Effector memory CD8-positive, alpha-beta T cell (primary cell): ENCODE data around the gene DCD.
"Not testable (repeated sequence)": the region's sequence is repeated elsewhere in the genome, so short reads cannot be mapped to it uniquely, and the experiment has no call there.

Source experiments
- ATAC-seq: fragments of 150-1000 bp; cut with Tn5 transposase; replicated peaks from 2 replicates; pipeline ENCODE4 v1.10.0; 2021; ENCODE audit warnings: mild to moderate bottlenecking, moderate library complexity
- DNase-seq, 3 experiments: peaks; one replicate each; pipeline ENCODE4 v3.0.0; 2021
- H3K27ac Mint-ChIP-seq, 2 donors: one replicate each; pipeline ENCODE4 v1.8.0; 2022; ENCODE audit warnings: mild to moderate bottlenecking in 2 of 2, mixed read lengths in 2 of 2, moderate library complexity in 2 of 2
- H3K27me3 Mint-ChIP-seq, 2 donors: one replicate each; pipeline ENCODE4 v1.8.0; 2022; ENCODE audit warnings: mixed read lengths in 2 of 2
- H3K36me3 Mint-ChIP-seq: one replicate; pipeline ENCODE4 v1.8.0; 2022; ENCODE audit warnings: mild to moderate bottlenecking, moderate library complexity, mixed read lengths; ENCODE audit not compliant: insufficient read depth
- H3K4me1 Mint-ChIP-seq, 2 donors: one replicate each; pipeline ENCODE4 v1.8.0; 2022; ENCODE audit warnings: low read depth in 2 of 2, mixed read lengths in 2 of 2
- H3K4me3 Mint-ChIP-seq, 2 donors: one replicate each; pipeline ENCODE4 v1.8.0; 2022; ENCODE audit warnings: mild to moderate bottlenecking in 2 of 2, mixed read lengths in 2 of 2, moderate library complexity in 2 of 2
- H3K9me3 Mint-ChIP-seq, 2 donors: one replicate each; pipeline ENCODE4 v1.8.0; 2022; ENCODE audit warnings: mixed read lengths in 2 of 2

DCD gene

DNA sequence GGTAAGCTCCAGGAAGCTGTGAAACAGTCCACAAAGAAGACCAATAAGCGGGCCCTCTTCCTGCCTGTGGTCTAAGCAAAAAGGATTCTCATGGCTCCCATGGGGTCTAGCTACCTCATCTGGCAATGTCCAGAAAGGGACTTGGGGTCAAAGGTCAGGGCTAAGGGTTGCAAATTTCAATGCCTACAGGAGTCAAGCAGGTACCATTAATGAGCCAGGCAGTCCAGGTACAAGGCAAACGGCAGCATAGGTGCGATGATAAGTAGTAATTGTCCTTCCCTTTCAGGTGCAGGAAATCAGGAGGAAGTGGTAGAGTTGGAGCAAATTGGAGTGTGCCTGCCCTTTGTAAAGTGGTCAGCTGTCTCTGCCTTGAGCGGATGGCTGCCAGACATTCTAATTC, 7.1 kb downstream of the DCD start:
- no peak for DNase-seq
- ATAC-seq: no peak
- no peaks in the 10 kb centered on the region for H3K9me3 Mint-ChIP-seq
- H3K27me3 Mint-ChIP-seq: peaks cover 34 to 47% of the 10 kb centered on the region in 2 donors
- H3K36me3 Mint-ChIP-seq: peaks cover 4% of the 10 kb centered on the region
- no peak overlapping the region for H3K4me3 Mint-ChIP-seq
- H3K27ac Mint-ChIP-seq: no peak overlapping the region
- no peaks in the 10 kb centered on the region for H3K4me1 Mint-ChIP-seq

DNA sequence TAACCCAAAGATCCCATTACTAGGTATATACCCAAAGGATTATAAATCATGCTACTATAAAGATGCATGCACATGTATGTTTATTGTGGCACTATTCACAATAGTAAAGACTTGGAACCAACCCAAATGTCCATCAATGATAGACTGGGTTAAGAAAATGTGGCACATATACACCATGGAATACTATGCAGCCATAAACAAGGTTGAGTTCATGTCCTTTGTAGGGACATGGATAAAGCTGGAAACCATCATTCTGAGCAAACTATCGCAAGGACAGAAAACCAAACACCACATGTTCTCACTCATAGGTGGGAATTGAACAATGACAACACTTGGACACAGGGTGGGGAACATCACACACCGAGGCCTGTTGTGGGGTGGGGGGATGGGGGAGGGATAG, 9.1 kb downstream of the DCD start:
- not testable (repeated sequence) for DNase-seq, ATAC-seq

DNA sequence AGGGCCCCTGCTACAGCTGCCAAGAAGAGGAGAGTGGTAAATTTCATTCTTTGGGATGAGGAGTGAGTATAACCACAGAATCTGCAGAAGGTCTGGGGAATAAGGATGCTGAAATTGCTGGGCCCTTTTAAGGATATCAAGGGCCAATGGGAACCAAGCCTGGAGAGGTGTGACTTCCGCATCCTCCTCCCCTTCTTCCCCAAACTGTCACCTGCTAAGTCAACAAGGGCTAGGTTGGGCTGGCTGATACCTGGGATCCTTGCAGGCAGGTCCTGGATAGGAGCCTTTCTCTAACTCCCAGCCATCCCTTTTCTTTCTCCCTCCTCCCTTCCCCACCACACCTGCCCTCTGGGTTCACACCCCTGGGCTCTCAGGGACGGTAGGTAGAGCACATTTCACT, 13.4 kb downstream of the DCD start, which contains the start of gene LACRT:
Gene LACRT, minus strand, starts transcription at position 101 of the 400 bp plus-strand sequence. Its CDS starts 54 bp downstream, at position 47.
- Mint-ChIP-seq H3K9me3 (no peaks in the 10 kb centered on the region), H3K27ac (no peak within 1 kb of the TSS), H3K4me1 (peaks cover 0 to 4% of the 10 kb centered on the region in 2 donors), H3K4me3 (no peak within 1 kb of the TSS), H3K36me3 (peaks cover 4% of the 10 kb centered on the region), H3K27me3 (peaks cover 44 to 66% of the 10 kb centered on the region in 2 donors)
- ATAC-seq (no peak), DNase-seq (no peak)

More for the DNA sequence above, 9.1 kb downstream of the DCD start:
- not testable (repeated sequence) for H3K27ac Mint-ChIP-seq, H3K4me1 Mint-ChIP-seq, H3K9me3 Mint-ChIP-seq, H3K36me3 Mint-ChIP-seq, H3K4me3 Mint-ChIP-seq
- H3K27me3 Mint-ChIP-seq: peaks cover 26 to 42% of the 10 kb centered on the region in 2 donors

DNA sequence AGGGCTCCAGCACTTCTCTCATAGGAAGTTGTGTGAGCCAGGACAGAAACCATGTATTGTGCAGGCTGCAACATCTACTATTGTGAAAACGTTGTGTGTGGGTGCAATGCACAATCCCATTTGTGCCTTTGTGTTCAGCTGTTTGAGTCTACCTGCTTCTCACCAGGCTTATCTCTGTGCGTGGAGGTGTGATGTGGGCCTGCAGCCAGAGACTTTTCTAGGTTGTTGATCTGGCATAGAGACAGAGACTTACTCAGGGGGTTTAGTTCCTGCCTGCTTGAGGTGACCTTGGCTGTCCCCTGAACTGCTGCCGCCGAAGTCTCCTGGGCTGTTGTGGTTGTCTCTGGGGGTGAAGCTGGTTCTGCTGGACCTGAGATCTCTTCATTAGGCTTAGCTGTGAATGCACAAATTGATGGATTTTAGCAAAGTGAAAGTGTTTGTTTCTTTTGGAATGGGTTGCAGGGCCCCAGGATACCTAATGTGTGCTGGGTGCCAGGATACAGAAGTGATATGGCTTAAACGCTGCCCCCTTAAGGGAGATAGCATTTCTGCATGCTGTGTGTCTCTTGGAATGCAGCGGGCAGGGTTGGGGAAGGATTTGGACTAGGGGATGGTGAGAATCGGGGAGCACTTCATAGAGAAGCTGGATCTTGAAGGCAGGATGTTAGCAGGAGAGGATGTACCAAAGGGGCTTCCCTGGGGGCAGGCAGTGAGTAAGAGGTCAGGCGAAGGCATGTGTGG, 16.0 kb downstream of the DCD start:
- H3K9me3 Mint-ChIP-seq: peaks cover 3 to 6% of the 10 kb centered on the region in 2 donors
- ATAC-seq: no peak
- peaks cover 1% of the 10 kb centered on the region for H3K36me3 Mint-ChIP-seq
- no peak for DNase-seq
- peaks cover 68 to 91% of the 10 kb centered on the region in 2 donors for H3K27me3 Mint-ChIP-seq
- no peak overlapping the region for H3K27ac Mint-ChIP-seq
- no peak overlapping the region for H3K4me3 Mint-ChIP-seq
- peaks cover 0 to 4% of the 10 kb centered on the region in 2 donors for H3K4me1 Mint-ChIP-seq

DNA sequence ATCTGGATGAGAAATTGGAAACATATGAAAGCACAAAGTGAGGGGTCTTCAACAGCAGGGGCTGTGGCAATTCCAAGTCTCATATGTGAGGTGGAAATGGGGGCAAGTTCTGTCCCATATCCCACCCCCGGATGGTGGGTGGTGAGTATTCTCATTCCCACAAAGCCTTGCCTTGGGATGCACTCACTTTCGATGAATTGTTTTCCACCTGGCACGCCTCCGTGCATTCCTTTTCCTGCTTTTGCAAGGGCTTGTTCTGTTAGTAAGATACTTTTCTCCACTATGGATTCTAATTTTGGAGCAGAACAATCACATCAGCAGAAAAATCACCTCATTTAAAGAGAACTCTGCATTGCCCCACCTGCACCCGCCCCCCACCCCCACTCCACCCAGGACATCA, 16.6 kb downstream of the DCD start:
- H3K4me1 Mint-ChIP-seq: peaks cover 0 to 4% of the 10 kb centered on the region in 2 donors
- DNase-seq: no peak
- H3K4me3 Mint-ChIP-seq: no peak overlapping the region
- no peak overlapping the region for H3K27ac Mint-ChIP-seq
- H3K9me3 Mint-ChIP-seq: peaks cover 3 to 6% of the 10 kb centered on the region in 2 donors
- no peak for ATAC-seq
- no peaks in the 10 kb centered on the region for H3K36me3 Mint-ChIP-seq
- peaks cover 74 to 91% of the 10 kb centered on the region in 2 donors for H3K27me3 Mint-ChIP-seq

DNA sequence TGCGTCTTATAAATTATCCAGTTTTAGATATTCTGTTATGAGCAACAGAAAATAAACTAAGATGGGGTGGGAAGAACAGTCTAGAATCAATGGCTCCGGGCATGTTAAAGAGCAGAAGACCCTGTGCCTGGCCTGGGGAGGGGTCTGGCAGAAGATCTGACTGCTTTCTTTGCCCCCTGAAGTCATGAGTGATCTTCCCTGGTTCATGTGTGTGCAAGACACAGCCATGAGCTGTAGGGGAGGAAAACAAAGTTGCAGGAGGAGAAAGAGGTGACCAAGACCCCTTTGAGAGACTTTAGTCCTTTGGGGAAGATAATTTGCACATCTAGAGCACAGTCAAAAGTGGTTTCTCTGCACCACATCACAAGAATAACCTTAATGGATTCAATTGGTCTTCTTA, 18.2 kb downstream of the DCD start:
- Mint-ChIP-seq H3K4me3 (no peak overlapping the region), H3K9me3 (peaks cover 3 to 6% of the 10 kb centered on the region in 2 donors), H3K4me1 (peaks cover 0 to 4% of the 10 kb centered on the region in 2 donors), H3K36me3 (no peaks in the 10 kb centered on the region), H3K27ac (no peak overlapping the region), H3K27me3 (peaks cover 83 to 96% of the 10 kb centered on the region in 2 donors)
- no peak for ATAC-seq
- DNase-seq: no peak

DNA sequence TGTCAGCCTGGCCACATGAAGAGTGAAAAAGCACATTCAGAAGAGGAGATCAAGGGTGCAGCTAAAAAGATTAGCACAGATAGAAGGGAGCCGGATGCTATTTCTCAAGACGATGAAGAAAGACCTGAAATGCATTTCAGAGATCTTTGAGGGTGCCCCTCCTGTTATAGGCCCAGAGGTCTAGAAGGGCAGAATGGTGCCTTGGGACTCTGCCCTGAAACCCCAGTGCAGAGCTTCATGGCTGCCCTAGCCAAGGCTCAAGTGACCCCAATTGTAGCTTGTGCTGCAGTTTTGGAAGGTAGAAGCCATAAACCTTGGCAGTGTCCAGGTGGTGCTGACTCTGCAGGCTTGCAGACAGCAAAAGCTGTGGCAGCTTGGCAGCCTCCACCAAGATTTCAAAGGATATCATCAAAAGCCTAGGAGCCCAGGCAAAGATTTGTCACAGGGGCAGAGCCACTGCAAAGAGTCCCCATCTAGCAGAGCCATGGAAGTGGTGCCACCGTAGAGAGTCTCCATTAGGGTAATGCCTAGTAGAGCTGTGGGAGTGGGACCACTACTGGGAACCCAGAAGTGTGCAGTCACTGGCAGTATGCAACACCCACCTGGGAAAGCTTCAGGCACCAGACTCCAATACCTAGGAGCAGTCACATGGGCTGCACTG, 19.8 kb downstream of the DCD start:
- ATAC-seq (no peak), DNase-seq (no peak)
- Mint-ChIP-seq H3K4me3 (no peak overlapping the region), H3K9me3 (peaks cover 3 to 6% of the 10 kb centered on the region in 2 donors), H3K27ac (no peak overlapping the region), H3K36me3 (no peaks in the 10 kb centered on the region), H3K27me3 (peaks cover 85 to 96% of the 10 kb centered on the region in 2 donors), H3K4me1 (peaks cover 0 to 4% of the 10 kb centered on the region in 2 donors)

- Mint-ChIP-seq H3K9me3 (peaks cover 3 to 6% of the 10 kb centered on the region in 2 donors), H3K36me3 (no peaks in the 10 kb centered on the region), H3K27me3 (peaks cover 85 to 92% of the 10 kb centered on the region in 2 donors), H3K4me1 (peaks cover 0 to 2% of the 10 kb centered on the region in 2 donors), H3K27ac (no peak overlapping the region), H3K4me3 (no peak overlapping the region)
- ATAC-seq: no peak
- DNase-seq: no peak
These were observed 20.9 kb downstream of the DCD start for GRCh38 chr12:54627304-54627703.

DNA sequence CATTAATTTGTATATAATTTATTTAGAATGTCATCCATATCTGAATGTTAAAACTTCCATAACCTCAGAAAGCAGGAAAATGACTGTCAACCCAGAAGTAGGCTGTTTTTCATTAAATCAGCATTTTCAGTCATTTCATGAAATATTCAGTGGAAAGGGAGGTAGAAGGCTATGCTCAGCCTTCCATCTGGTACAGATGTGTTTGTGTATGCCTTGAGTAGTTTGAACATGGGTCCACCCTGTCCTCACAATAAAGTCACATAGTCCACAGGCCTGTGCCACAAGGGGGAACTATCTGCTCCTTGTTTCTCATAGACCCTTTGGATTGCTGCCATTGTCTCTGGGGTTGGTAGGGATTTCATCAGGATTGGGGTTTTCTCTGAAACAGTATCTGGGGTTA, 22.6 kb downstream of the DCD start:
- peaks cover 87 to 96% of the 10 kb centered on the region in 2 donors for H3K27me3 Mint-ChIP-seq
- no peak overlapping the region for H3K4me3 Mint-ChIP-seq
- no peaks in the 10 kb centered on the region for H3K36me3 Mint-ChIP-seq

GRCh38 chr12:54624315-54625279, 23.6 kb downstream of the DCD start:
- peaks cover 77 to 89% of the 10 kb centered on the region in 2 donors for H3K27me3 Mint-ChIP-seq
- DNase-seq: no peak
- no peaks in the 10 kb centered on the region for H3K36me3 Mint-ChIP-seq
- H3K9me3 Mint-ChIP-seq: peaks cover 3 to 6% of the 10 kb centered on the region in 2 donors
- H3K4me3 Mint-ChIP-seq: no peak overlapping the region
- no peak for ATAC-seq
- H3K4me1 Mint-ChIP-seq: no peaks in the 10 kb centered on the region
- H3K27ac Mint-ChIP-seq: no peak overlapping the region

More for the DNA sequence above, 22.6 kb downstream of the DCD start:
- Mint-ChIP-seq H3K4me1 (no peaks in the 10 kb centered on the region), H3K9me3 (peaks cover 3 to 6% of the 10 kb centered on the region in 2 donors), H3K27ac (no peak overlapping the region)
- ATAC-seq (no peak), DNase-seq (no peak)

DNA sequence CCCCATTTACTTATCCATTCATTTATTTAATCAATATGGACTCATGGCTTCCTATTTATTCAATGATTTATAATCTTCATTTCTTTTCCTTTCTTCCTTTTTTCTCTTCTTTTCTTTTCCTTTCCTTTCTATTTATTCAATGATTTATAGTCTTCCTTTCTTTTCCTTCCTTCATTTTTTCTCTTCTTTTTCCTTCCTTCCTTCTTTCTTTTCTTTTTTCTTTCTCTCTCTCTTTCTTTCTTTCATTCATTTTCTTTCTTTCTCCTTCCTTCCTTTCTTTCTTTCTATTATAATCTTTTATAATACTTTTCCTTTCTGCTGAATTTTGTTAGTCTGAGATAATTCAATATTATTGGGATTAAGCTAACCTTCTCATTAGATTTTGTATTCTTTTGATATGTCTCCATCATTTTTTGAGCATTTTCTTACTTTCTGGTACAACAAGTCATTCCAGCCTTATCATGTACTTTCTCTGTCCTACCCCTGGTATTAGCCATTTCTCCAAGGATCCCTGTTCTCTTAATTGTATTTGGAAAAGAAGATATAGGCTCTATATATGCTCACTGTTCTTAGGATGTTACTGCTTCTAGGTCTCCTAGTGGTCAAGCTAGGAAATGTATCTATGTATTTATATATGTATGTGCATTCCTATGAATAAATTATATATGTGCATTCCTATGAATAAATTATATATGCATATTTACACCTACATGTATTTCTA, 25.5 kb downstream of the DCD start:
- ATAC-seq: no peak

GRCh38 chr12:54616933-54617680, 31.1 kb downstream of the DCD start:
- H3K27me3 Mint-ChIP-seq: peaks cover 56 to 65% of the 10 kb centered on the region in 2 donors
- peaks cover 4 to 8% of the 10 kb centered on the region in 2 donors for H3K4me1 Mint-ChIP-seq
- DNase-seq (no peak), ATAC-seq (no peak)
- no peaks in the 10 kb centered on the region for H3K36me3 Mint-ChIP-seq
- H3K4me3 Mint-ChIP-seq: no peak overlapping the region
- no peaks in the 10 kb centered on the region for H3K9me3 Mint-ChIP-seq
- H3K27ac Mint-ChIP-seq: no peak overlapping the region

More for the DNA sequence above, 25.5 kb downstream of the DCD start:
- H3K4me1 Mint-ChIP-seq: no peaks in the 10 kb centered on the region
- no peak overlapping the region for H3K4me3 Mint-ChIP-seq
- DNase-seq: no peak
- no peak overlapping the region for H3K27ac Mint-ChIP-seq
- no peaks in the 10 kb centered on the region for H3K36me3 Mint-ChIP-seq
- H3K9me3 Mint-ChIP-seq: peaks cover under 1% of the 10 kb centered on the region in 2 donors
- peaks cover 61 to 77% of the 10 kb centered on the region in 2 donors for H3K27me3 Mint-ChIP-seq
